ENCODE data around the gene C11orf16.
A peak's percentile ranks its signal among the peaks of the same experiment; 100 is the strongest.
"Not testable (repeated sequence)": the region's sequence is repeated elsewhere in the genome, so short reads cannot be mapped to it uniquely, and the experiment has no call there.

C11orf16 gene

DNA sequence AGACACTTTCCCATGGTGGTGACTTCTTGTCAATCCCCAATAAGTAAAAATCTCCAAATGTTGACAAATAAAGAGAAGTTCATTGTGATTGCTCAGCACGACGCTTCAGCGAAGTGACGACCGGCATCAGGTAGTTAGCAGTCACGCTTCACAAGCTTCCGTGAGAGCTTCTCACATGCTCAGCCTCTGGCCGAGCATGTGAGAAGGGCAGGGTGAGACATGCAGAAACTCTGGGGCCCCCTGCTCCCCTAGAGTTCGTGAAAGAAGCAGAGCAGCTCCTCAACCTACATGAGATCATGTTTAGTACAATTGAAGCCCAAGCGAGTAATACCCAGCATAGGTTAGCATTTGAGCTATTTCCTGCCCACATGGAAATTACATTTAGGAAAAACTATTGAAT is 4.4 kb upstream of the C11orf16 start:
- Histone ChIP-seq H3K4me3 (ENCODE audit: severe bottlenecking) (no peak overlapping the region), H3K27ac (ENCODE audit: poor library complexity, severe bottlenecking) (no peak overlapping the region), H3K36me3 (ENCODE audit: low read depth) (no peaks in the 10 kb centered on the region), H3K4me1 (ENCODE audit: insufficient read depth, poor library complexity, severe bottlenecking) (peaks cover 7% of the 10 kb centered on the region), H3K27me3 (ENCODE audit: insufficient read depth, poor library complexity, severe bottlenecking) (no peaks in the 10 kb centered on the region), H3K9me3 (ENCODE audit: severe bottlenecking) (no peaks in the 10 kb centered on the region)
- TF ChIP-seq, protein P1, sequence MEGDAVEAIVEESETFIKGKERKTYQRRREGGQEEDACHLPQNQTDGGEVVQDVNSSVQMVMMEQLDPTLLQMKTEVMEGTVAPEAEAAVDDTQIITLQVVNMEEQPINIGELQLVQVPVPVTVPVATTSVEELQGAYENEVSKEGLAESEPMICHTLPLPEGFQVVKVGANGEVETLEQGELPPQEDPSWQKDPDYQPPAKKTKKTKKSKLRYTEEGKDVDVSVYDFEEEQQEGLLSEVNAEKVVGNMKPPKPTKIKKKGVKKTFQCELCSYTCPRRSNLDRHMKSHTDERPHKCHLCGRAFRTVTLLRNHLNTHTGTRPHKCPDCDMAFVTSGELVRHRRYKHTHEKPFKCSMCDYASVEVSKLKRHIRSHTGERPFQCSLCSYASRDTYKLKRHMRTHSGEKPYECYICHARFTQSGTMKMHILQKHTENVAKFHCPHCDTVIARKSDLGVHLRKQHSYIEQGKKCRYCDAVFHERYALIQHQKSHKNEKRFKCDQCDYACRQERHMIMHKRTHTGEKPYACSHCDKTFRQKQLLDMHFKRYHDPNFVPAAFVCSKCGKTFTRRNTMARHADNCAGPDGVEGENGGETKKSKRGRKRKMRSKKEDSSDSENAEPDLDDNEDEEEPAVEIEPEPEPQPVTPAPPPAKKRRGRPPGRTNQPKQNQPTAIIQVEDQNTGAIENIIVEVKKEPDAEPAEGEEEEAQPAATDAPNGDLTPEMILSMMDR (IDR thresholded peaks at IDR 0.05; ENCODE audit: poor library complexity, severe bottlenecking): no peak
- DNase-seq (ENCODE audit: low spot score): no peak
- ATAC-seq (ENCODE audit: low read depth): no peak

DNA sequence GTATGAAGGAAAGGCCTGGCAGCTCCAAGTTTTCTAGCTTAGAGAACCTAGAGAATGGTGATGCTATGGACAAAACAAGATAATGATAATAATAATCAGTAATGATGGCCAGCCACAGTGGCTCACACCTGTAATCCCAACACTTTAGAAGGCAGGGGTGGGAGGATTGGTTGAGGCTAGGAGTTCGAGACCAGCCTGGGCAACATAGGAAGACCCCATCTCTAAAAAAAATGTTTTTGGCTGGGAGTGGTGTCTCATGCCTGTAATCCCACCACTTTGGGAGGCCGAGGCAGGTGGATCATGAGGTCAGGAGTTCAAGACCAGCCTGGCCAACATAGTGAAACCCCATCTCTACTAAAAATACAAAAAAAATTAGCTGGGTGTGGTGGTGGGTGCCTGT is 3.0 kb upstream of the C11orf16 start:
- not testable (repeated sequence) for H3K9me3 ChIP-seq (ENCODE audit: severe bottlenecking); DNase-seq (ENCODE audit: low spot score); H3K4me3 ChIP-seq (ENCODE audit: severe bottlenecking); H3K4me1 ChIP-seq (ENCODE audit: insufficient read depth, poor library complexity, severe bottlenecking); H3K27me3 ChIP-seq (ENCODE audit: insufficient read depth, poor library complexity, severe bottlenecking); ATAC-seq (ENCODE audit: low read depth); H3K36me3 ChIP-seq (ENCODE audit: low read depth)
- peak overlapping the region; percentile 57 for H3K27ac ChIP-seq (ENCODE audit: poor library complexity, severe bottlenecking)

DNA sequence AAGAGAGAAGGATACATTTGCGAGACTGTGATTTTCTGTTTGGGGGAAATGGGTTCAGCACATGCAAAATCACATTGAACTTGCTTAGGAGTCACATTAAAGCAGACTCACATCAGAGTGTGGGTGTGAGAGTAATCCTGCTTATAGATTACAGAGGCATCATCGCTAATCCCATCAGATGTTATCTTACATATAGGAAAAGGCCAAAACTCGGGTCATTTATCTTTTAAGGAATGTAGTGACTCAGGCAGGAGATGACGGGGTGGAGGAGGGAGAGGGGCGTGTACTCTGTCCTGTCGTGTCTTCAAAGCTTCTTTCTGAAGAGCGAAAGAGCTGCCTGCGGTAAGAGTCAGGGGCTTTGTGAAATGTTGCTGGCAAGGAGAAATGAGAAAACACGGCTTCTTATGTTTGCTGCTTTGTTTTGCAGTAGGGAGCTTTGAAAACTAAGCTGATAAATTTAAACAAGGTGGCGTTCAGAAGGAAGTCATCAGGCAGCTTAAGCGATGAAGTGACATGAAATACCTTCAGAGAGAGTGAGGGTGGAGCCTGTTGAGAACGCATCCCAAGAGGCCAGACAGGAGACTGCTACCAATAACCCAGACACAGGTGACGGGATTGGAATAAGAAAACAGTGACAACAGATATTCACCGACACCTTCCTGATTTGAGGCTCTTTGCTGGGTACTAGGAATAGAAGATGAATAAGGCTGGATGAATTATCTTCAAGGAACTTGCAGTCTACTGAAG is 2.2 kb upstream of the C11orf16 start:
- no peaks in the 10 kb centered on the region for H3K36me3 ChIP-seq (ENCODE audit: low read depth)
- H3K4me3 ChIP-seq (ENCODE audit: severe bottlenecking): no peak overlapping the region
- TF ChIP-seq, protein P1 (IDR thresholded peaks at IDR 0.05; ENCODE audit: poor library complexity, severe bottlenecking): no peak
- peak overlapping the region; percentile 57 for H3K27ac ChIP-seq (ENCODE audit: poor library complexity, severe bottlenecking)
- peaks cover 7% of the 10 kb centered on the region for H3K4me1 ChIP-seq (ENCODE audit: insufficient read depth, poor library complexity, severe bottlenecking)
- no peak for DNase-seq (ENCODE audit: low spot score)
- peak; percentile 94 for ATAC-seq (ENCODE audit: low read depth)
- H3K9me3 ChIP-seq (ENCODE audit: severe bottlenecking): no peaks in the 10 kb centered on the region
- no peaks in the 10 kb centered on the region for H3K27me3 ChIP-seq (ENCODE audit: insufficient read depth, poor library complexity, severe bottlenecking)

DNA sequence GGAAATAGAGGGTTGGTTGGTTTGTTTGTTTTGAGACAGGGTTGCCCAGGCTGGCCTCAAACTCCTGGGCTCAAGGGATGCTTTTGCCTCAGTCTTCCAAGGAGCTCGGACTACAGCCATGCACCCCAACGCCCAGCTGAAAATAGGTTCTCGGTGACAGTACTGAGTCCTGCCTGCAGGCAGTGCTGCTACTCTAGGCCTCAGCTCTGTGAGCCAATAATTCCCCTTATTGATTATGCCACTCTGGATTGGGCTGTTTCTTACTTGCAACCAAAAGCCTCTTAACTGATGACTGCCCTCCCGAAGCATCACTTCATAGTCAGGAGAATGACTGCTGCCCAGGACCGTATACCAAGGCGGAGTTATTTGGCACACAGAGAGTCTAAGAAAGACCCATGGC is 1.2 kb upstream of the C11orf16 start:
- DNase-seq (ENCODE audit: low spot score) (no peak), ATAC-seq (ENCODE audit: low read depth) (no peak)
- TF ChIP-seq, protein P1 (IDR thresholded peaks at IDR 0.05; ENCODE audit: poor library complexity, severe bottlenecking): no peak

DNA sequence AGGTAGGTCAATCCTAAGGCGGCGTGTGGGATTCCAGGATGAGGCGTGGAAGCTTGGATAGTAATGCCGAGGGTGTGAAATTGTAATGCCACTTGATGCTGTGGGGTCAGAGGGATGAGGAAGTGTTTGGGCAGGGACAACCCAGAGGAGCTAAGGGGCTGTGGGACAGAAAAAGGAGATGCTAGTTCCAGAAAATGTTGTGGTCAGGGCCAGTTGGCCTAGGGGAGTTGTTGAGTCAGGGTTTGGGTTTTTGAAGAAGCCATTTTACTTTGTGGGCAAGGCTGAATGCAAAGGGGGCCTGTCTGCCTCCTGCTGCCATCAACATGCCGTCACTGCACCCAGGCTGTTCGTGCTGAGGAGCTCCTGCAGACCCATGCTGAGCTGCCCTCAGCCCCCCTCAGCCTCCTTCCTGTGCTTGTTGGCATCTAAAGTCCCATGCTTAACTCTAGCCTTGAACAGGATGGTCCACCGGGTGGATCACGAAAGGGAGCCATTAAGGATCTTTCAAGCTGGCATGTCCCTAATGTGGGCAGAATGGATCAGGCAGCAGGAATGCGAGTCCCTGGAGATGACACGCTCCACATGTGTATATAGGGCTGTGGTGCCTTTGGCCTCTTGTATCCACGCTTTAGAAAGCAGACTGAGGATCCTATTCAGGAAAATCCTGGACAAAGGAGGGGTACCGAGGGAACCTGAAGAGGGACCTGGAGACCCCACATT is 2.1 kb downstream of the C11orf16 start:
- no peak for ATAC-seq (ENCODE audit: low read depth)
- no peak for DNase-seq (ENCODE audit: low spot score)
- TF ChIP-seq, protein P1 (IDR thresholded peaks at IDR 0.05; ENCODE audit: poor library complexity, severe bottlenecking): no peak

More for the DNA sequence above, 1.2 kb upstream of the C11orf16 start:
- no peaks in the 10 kb centered on the region for H3K36me3 ChIP-seq (ENCODE audit: low read depth)
- H3K4me3 ChIP-seq (ENCODE audit: severe bottlenecking): no peak overlapping the region
- H3K9me3 ChIP-seq (ENCODE audit: severe bottlenecking): no peaks in the 10 kb centered on the region
- peak overlapping the region; percentile 57 for H3K27ac ChIP-seq (ENCODE audit: poor library complexity, severe bottlenecking)
- peaks cover 7% of the 10 kb centered on the region for H3K4me1 ChIP-seq (ENCODE audit: insufficient read depth, poor library complexity, severe bottlenecking)
- no peaks in the 10 kb centered on the region for H3K27me3 ChIP-seq (ENCODE audit: insufficient read depth, poor library complexity, severe bottlenecking)

More for the DNA sequence above, 2.1 kb downstream of the C11orf16 start:
- Histone ChIP-seq H3K4me1 (ENCODE audit: insufficient read depth, poor library complexity, severe bottlenecking) (peaks cover 7% of the 10 kb centered on the region), H3K36me3 (ENCODE audit: low read depth) (no peaks in the 10 kb centered on the region), H3K27me3 (ENCODE audit: insufficient read depth, poor library complexity, severe bottlenecking) (no peaks in the 10 kb centered on the region), H3K9me3 (ENCODE audit: severe bottlenecking) (no peaks in the 10 kb centered on the region), H3K4me3 (ENCODE audit: severe bottlenecking) (no peak overlapping the region), H3K27ac (ENCODE audit: poor library complexity, severe bottlenecking) (no peak overlapping the region)

All from RWPE2 (cell line).